HL-60 (cell line): ENCODE measurements around the gene LEMD2.

Source experiments
- GABPA ChIP-seq: IDR thresholded peaks from 2 replicates; pipeline ENCODE4 v1.6.1; 2012; ENCODE audit warnings: low read depth
- TF ChIP-seq, protein P1 (sequence below): IDR thresholded peaks from one replicate; pipeline ENCODE4 v1.5.1; 2011; ENCODE audit warnings: low read length, control low read depth, inconsistent platforms; ENCODE audit not compliant: insufficient read depth

DNA sequence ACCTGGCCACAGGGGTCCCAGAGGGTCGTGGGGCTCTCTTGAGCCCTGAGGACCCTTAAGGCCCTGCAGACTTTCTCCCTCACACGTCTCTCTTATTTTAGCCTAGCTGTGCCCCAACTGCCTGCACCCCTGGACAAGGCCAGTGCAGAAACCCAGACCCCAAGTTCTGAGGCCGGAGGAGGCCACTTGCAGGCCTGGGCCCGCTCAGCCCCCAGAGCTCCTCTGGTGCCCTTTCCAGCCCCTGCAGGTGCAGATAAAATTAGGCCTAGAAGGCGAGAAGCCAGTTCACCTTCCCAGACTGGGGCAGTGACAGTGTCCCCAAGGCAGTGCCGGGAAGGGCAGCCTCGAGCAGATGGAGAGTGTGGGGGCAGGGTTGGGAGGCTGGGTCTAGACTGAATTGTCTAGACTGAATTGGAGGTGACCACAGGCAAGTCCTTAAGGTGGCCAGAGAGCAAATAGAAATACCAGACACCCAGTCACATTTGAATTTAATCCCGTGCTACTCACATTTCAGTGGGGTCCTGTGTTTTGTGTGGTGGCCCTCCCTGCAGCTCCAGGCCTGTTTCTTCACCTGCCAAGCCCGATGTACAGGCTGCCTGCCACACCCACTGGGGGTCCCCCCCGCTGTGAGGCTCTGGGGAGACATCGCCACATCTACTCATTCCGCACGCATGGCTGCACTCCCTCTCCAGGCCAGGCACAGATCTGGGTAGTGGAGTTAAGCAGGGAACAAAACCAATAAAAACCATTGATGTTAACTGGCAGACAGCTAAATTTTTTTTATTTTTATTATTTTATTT, 33.7 kb downstream of the LEMD2 start:
- no peak for TF ChIP-seq GABPA
- TF ChIP-seq, protein P1, sequence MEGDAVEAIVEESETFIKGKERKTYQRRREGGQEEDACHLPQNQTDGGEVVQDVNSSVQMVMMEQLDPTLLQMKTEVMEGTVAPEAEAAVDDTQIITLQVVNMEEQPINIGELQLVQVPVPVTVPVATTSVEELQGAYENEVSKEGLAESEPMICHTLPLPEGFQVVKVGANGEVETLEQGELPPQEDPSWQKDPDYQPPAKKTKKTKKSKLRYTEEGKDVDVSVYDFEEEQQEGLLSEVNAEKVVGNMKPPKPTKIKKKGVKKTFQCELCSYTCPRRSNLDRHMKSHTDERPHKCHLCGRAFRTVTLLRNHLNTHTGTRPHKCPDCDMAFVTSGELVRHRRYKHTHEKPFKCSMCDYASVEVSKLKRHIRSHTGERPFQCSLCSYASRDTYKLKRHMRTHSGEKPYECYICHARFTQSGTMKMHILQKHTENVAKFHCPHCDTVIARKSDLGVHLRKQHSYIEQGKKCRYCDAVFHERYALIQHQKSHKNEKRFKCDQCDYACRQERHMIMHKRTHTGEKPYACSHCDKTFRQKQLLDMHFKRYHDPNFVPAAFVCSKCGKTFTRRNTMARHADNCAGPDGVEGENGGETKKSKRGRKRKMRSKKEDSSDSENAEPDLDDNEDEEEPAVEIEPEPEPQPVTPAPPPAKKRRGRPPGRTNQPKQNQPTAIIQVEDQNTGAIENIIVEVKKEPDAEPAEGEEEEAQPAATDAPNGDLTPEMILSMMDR = no peak
